Caco-2 (cell line): Measurements from ENCODE around the gene SLC25A41. TPM values are rescaled to one million over a fixed set of nuclear protein-coding genes. Genes with fewer than 3 reads are reported as not detected.

Experiments
- BruUV-seq: library from RNA; stranded (reverse); fragments of 400-500 nt; replicated peaks from 2 replicates; lab custom pipeline; 2021; lab: Mats Ljungman, UMichigan
- CTCF ChIA-PET: fragments of 300-600 bp; sonication (Branson Sonifier 250); formaldehyde crosslinking; loops from one replicate; lab custom pipeline; 2022; ENCODE audit warnings: antibody characterized with exemption; lab: Charles Lee
- POLR2A ChIA-PET: fragments of 300-600 bp; sonication (Branson Sonifier 250); formaldehyde crosslinking; loops from one replicate; lab custom pipeline; 2022; ENCODE audit warnings: antibody characterized with exemption; lab: Charles Lee
- DNase-seq, 2 experiments: peaks; one replicate each; pipeline versions ENCODE4 v3.0.0 to v3.0.0-alpha.2; 2020 to 2022
- H3K27me3 ChIP-seq: replicated peaks from 2 replicates; pipeline ENCODE4 v1.6.0; 2011; ENCODE audit warnings: low read length; ENCODE audit not compliant: control insufficient read depth, insufficient read depth
- H3K36me3 ChIP-seq: 2 replicates; pipeline ENCODE4 v1.5.1; 2011; ENCODE audit warnings: low read length; ENCODE audit not compliant: control insufficient read depth, insufficient read depth
- H3K4me1 ChIP-seq: fragments of 250-450 bp; sonication (Bioruptor Pico); 2 replicates; pipeline ENCODE4 v1.5.1; 2020; ENCODE audit warnings: mild to moderate bottlenecking
- H3K4me3 ChIP-seq: 2 replicates; pipeline ENCODE4 v1.5.1; 2011; ENCODE audit warnings: low read depth, mild to moderate bottlenecking, control low read depth, low read length
- H3K9me3 ChIP-seq: fragments of 250-450 bp; sonication (Bioruptor Pico); 2 replicates; pipeline ENCODE4 v1.5.1; 2020; ENCODE audit warnings: mild to moderate bottlenecking, moderate library complexity
- H3K27ac Mint-ChIP-seq: one replicate; pipeline ENCODE4 v1.8.0; 2022; ENCODE audit warnings: mixed read lengths; ENCODE audit not compliant: unreplicated experiment
- H3K27me3 Mint-ChIP-seq: one replicate; pipeline ENCODE4 v1.8.0; 2022; ENCODE audit warnings: mixed read lengths; ENCODE audit not compliant: insufficient read depth, unreplicated experiment
- H3K36me3 Mint-ChIP-seq: one replicate; pipeline ENCODE4 v1.8.0; 2022; ENCODE audit warnings: mild to moderate bottlenecking, mixed read lengths; ENCODE audit not compliant: insufficient read depth, unreplicated experiment
- H3K4me1 Mint-ChIP-seq: one replicate; pipeline ENCODE4 v1.8.0; 2022; ENCODE audit warnings: low read depth, mixed read lengths; ENCODE audit not compliant: unreplicated experiment
- H3K4me3 Mint-ChIP-seq: one replicate; pipeline ENCODE4 v1.8.0; 2022; ENCODE audit warnings: mild to moderate bottlenecking, moderate library complexity, mixed read lengths; ENCODE audit not compliant: unreplicated experiment
- H3K9me3 Mint-ChIP-seq: one replicate; pipeline ENCODE4 v1.8.0; 2022; ENCODE audit warnings: mixed read lengths; ENCODE audit not compliant: unreplicated experiment
- intact Hi-C: fragments of 100-400 bp; cut with micrococcal nuclease; formaldehyde crosslinking; loops from one replicate; pipeline ENCODE4 v1.10.0; 2022; ENCODE audit not compliant: unreplicated experiment
- total RNA-seq: library from RNA; stranded (reverse); gene quantifications from 2 replicates; pipeline ENCODE4 v1.2.3, GENCODE V29; 2022
- TF ChIP-seq, protein P1 (sequence below), 2 experiments: fragments of 200-600 bp in 1 of 2; IDR thresholded peaks; 1 replicate in 1 of 2; 2 replicates in 1 of 2; pipeline versions ENCODE4 v1.5.1 to v1.8.0; 2011 to 2022; ENCODE audit warnings: antibody characterized with exemption in 1 of 2, control low read depth in 1 of 2, inconsistent platforms in 1 of 2, low read depth in 1 of 2, low read length in 1 of 2, mild to moderate bottlenecking in 1 of 2, moderate library complexity in 1 of 2; ENCODE audit not compliant: insufficient read depth in 1 of 2, severe bottlenecking in 1 of 2, unreplicated experiment in 1 of 2

Gene SLC25A41
- total RNA-seq, 1 experiment from 2014 or later = not detected

DNA sequence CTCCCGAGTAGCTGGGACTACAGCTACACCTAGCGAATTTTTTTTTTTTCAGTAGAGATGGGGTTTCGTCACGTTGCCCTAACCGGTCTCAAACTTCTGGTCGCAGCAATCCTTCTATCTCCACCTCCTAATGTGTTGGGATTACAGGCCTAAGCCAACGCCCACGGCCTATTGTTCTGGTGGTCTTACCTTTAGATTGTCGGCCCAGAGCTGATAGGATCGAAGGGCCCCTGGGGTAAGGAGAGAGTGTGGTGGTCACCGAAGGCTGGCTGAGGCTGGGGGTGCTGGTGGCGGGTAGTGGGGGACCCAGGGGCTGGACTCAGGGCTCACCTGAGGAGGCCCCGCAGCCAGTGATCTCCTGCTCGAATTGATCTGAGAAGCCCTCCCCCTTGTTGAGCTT, 37.5 kb upstream of the SLC25A41 start:
- DNase-seq = no peak
- intact Hi-C loops = no loop called here
- H3K27me3 ChIP-seq = no peaks in the 10 kb centered on the region
- H3K9me3 ChIP-seq = no peaks in the 10 kb centered on the region
- POLR2A ChIA-PET = interaction anchor here (0.8 kb wide), 1 partner anchor 68 kb away, joined by 7 read pairs; no protein-coding TSS in a partner anchor
- Mint-ChIP-seq H3K27ac (no peak overlapping the region), H3K4me3 (no peak overlapping the region), H3K4me1 (peaks cover 9% of the 10 kb centered on the region), H3K9me3 (no peaks in the 10 kb centered on the region), H3K27me3 (no peaks in the 10 kb centered on the region), H3K36me3 (peaks cover 52% of the 10 kb centered on the region)
- H3K4me3 ChIP-seq = no peak overlapping the region
- CTCF ChIA-PET = no interaction called here
- H3K4me1 ChIP-seq = peaks cover 14% of the 10 kb centered on the region
- TF ChIP-seq, protein P1, sequence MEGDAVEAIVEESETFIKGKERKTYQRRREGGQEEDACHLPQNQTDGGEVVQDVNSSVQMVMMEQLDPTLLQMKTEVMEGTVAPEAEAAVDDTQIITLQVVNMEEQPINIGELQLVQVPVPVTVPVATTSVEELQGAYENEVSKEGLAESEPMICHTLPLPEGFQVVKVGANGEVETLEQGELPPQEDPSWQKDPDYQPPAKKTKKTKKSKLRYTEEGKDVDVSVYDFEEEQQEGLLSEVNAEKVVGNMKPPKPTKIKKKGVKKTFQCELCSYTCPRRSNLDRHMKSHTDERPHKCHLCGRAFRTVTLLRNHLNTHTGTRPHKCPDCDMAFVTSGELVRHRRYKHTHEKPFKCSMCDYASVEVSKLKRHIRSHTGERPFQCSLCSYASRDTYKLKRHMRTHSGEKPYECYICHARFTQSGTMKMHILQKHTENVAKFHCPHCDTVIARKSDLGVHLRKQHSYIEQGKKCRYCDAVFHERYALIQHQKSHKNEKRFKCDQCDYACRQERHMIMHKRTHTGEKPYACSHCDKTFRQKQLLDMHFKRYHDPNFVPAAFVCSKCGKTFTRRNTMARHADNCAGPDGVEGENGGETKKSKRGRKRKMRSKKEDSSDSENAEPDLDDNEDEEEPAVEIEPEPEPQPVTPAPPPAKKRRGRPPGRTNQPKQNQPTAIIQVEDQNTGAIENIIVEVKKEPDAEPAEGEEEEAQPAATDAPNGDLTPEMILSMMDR (IDR thresholded peaks at IDR 0.05; ENCODE audit: insufficient read depth in 1 of 2, low read depth in 1 of 2, low read length in 1 of 2, severe bottlenecking in 1 of 2, unreplicated experiment in 1 of 2) = no peak
- peaks cover 4% of the 10 kb centered on the region for H3K36me3 ChIP-seq
- BruUV-seq = no TSS peak

- H3K36me3 Mint-ChIP-seq = peaks cover 52% of the 10 kb centered on the region
- BruUV-seq = no TSS peak
- H3K36me3 ChIP-seq = peaks cover 4% of the 10 kb centered on the region
- no peaks in the 10 kb centered on the region for H3K27me3 ChIP-seq
- peaks cover 14% of the 10 kb centered on the region for H3K4me1 ChIP-seq
- POLR2A ChIA-PET = no interaction called here
- H3K4me1 Mint-ChIP-seq = peaks cover 16% of the 10 kb centered on the region
- no peak overlapping the region for H3K4me3 ChIP-seq
- no peaks in the 10 kb centered on the region for H3K9me3 ChIP-seq
- no peak overlapping the region for H3K27ac Mint-ChIP-seq
- no peak for DNase-seq
- no peaks in the 10 kb centered on the region for H3K9me3 Mint-ChIP-seq
- intact Hi-C loops = no loop called here
- no peaks in the 10 kb centered on the region for H3K27me3 Mint-ChIP-seq
- CTCF ChIA-PET = no interaction called here
- TF ChIP-seq, protein P1 (IDR thresholded peaks at IDR 0.05; ENCODE audit: insufficient read depth in 1 of 2, low read depth in 1 of 2, low read length in 1 of 2, severe bottlenecking in 1 of 2, unreplicated experiment in 1 of 2) = no peak
- no peak overlapping the region for H3K4me3 Mint-ChIP-seq
These were observed 36.6 kb upstream of the SLC25A41 start for GRCh38 chr19:6470173-6470572.

GRCh38 chr19:6467384-6467783, 33.8 kb upstream of the SLC25A41 start:
- ChIA-PET CTCF (no interaction called here), POLR2A (interaction anchor here (1.5 kb wide), 1 partner anchor 9 kb away, joined by 6 read pairs; no protein-coding TSS in a partner anchor)
- no peaks in the 10 kb centered on the region for H3K9me3 ChIP-seq
- intact Hi-C loops = no loop called here
- no peaks in the 10 kb centered on the region for H3K27me3 Mint-ChIP-seq
- no peaks in the 10 kb centered on the region for H3K27me3 ChIP-seq
- TF ChIP-seq, protein P1 (IDR thresholded peaks at IDR 0.05; ENCODE audit: insufficient read depth in 1 of 2, low read depth in 1 of 2, low read length in 1 of 2, severe bottlenecking in 1 of 2, unreplicated experiment in 1 of 2) = no peak
- H3K36me3 Mint-ChIP-seq = peaks cover 57% of the 10 kb centered on the region
- no peak for DNase-seq
- no peak overlapping the region for H3K27ac Mint-ChIP-seq
- no TSS peak for BruUV-seq
- no peak overlapping the region for H3K4me3 ChIP-seq
- H3K4me1 Mint-ChIP-seq = peaks cover 13% of the 10 kb centered on the region
- H3K4me1 ChIP-seq = no peaks in the 10 kb centered on the region
- H3K9me3 Mint-ChIP-seq = no peaks in the 10 kb centered on the region
- H3K36me3 ChIP-seq = peaks cover 4% of the 10 kb centered on the region
- no peak overlapping the region for H3K4me3 Mint-ChIP-seq
